ENCODE results near the gene CAPN9.

DNA sequence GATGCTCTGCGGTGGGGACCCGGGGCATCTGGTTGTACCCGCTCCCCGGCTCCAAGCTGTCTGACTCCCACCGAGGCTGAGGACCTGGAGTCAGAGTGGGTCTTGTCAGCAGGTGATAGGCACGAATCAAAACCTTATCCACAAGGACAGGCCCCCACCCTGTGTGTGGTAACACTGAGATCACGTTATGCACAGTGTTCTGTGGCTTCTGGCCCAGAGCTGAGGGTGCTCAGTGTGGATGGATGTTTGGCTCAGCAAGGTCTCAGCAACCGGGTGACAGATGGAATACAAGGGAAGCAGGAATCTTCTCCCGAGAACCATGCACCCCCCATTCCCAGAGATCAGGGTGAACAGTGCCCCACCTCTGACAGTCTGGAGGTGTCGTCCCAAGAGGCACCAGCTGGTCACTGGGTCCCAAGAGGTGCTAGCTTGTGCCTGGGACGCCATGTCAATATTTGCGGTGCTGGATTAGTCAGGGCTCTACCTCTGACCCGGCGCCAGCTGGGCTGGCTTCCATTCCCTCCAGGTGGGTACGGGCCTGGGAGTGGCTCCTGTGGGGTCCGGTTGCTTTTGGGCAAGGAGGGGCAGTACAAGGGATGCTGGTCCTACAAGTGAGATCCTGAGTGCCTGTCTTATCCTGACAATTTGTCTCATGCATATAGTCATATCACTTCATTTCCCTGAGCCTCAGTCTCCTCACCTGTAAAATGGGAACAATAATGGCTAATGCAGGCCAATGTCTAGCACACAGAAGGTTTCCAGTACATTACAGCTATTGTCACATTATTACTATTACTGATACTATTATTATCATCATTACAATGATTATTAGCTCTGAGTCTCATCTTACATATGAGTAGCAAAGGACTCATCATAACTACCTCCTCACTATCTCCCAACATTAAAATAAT, 957 bp downstream of the CAPN9 start:
- no peak for TF ChIP-seq GATA3 (IDR thresholded peaks at IDR 0.05; ENCODE audit: low read depth, low read length)
- no peak for TF ChIP-seq GATA2 (IDR thresholded peaks at IDR 0.05; ENCODE audit: low read depth, low read length)
